ENCODE data around the gene CALN1. TPM values are rescaled to one million over a fixed set of nuclear protein-coding genes. Genes with fewer than 3 reads are reported as not detected.

The CALN1 gene
- total and polyA plus RNA-seq, 4 donors, result 0.14 to 0.84 (median 0.24) TPM

DNA sequence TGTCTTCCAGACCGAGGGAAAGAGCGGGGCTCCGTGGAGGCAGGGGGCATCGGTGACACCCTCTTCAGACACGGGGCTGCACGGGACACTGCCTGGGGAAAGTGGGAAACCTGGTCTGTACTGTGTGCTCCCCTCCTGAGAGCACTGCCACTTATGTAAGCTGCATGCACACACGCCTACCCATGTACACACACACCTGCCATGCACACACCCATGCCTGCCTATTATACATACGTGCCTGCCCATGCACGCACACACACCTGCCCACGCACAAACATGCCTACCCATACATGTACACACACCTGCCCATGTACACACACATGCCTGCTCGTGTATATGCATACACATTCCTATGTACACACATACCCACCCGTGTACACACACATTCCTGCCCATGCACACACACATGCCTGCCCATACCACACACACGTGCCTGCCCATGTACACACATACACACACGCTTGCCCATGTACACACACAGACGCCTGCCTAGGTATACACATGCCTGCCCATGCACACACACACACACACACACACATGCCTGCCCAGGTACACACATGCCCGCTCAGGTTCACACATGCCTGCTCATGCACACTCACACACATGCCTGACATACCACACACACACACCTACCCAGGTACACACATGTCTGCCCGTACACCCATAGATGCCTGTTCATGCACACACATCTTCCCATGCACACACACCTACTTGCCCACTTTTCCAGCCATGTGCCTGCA lies 35.5 kb upstream of the CALN1 start:
- Histone ChIP-seq H3K9ac (ENCODE audit: low read depth in 1 of 2, low read length in 2 of 2) (no peak overlapping the region), H3K4me3 (ENCODE audit: low read depth in 1 of 3, low read length in 3 of 3) (no peak overlapping the region), H3K4me1 (ENCODE audit: control insufficient read depth in 4 of 4, insufficient read depth in 4 of 4, low read length in 3 of 4) (no peaks in the 10 kb centered on the region), H3K27me3 (ENCODE audit: control insufficient read depth in 4 of 4, insufficient read depth in 4 of 4, low read length in 3 of 4) (peaks cover 0 to 8% (median 1%) of the 10 kb centered on the region in 4 donors), H3K9me3 (ENCODE audit: control insufficient read depth in 4 of 4, low read length in 3 of 4) (no peaks in the 10 kb centered on the region), H3K36me3 (ENCODE audit: control insufficient read depth in 4 of 4, insufficient read depth in 3 of 4, low read depth in 1 of 4, low read length in 3 of 4) (no peaks in the 10 kb centered on the region), H3K27ac (ENCODE audit: low read depth in 1 of 2, low read length in 2 of 2) (no peak overlapping the region)
- WGBS, result 84% methylated on average over 17 of the region's 17 CpGs
- no peak for DNase-seq (ENCODE audit: low spot score)
- no peak for TF ChIP-seq TAF1 (conservative IDR thresholded peaks at IDR 0.05)
- TF ChIP-seq FOXA1 (IDR thresholded peaks at IDR 0.05), result no peak
- no peak for TF ChIP-seq YY1 (IDR thresholded peaks at IDR 0.05)
- TF ChIP-seq, protein P1, sequence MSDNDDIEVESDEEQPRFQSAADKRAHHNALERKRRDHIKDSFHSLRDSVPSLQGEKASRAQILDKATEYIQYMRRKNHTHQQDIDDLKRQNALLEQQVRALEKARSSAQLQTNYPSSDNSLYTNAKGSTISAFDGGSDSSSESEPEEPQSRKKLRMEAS (IDR thresholded peaks at IDR 0.05), result no peak

DNA sequence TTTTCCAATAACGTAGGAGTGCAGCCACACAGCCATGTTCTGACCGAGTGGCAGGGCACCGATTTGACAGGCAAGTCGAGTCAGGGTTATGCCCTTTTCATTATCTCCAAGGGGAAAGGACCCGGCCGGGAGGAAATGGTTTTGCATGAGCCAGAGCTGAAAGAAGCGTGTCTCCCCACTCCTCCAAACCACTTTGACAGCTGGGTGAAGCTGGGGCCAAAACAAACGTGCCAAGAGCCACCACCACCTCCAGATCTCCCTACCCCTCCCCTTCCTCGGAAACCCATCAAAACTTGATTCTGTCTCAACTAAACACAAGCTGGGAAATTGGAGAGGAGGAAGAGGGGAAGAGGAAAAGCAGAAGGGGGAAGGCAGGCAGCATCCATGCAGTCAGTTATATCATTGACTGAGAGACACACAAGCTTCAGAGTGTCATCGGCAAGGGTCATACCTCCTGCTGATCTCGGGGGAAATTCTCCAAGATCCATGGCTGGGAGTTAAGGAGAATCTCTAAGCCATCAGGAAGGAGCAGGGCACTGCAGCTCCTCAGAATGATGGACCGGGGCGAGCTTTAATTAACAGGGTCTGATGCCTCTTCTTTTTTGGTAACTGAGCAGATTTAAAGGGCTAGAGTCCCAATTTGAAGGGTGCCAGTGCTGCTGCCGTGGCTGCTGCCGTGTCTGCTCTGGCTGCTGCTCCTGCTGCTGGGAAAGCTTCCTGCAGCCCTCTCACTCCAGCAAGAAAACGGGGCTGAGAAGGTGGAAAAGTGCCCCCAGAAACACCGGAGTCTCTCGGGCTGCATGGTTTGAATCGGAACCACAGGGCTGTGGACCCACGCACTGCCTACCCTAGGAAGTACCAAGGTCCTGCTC lies 34.7 kb upstream of the CALN1 start:
- no peaks in the 10 kb centered on the region for H3K4me1 ChIP-seq (ENCODE audit: control insufficient read depth in 4 of 4, insufficient read depth in 4 of 4, low read length in 3 of 4)
- no peaks in the 10 kb centered on the region for H3K9me3 ChIP-seq (ENCODE audit: control insufficient read depth in 4 of 4, low read length in 3 of 4)
- TF ChIP-seq, protein P2, sequence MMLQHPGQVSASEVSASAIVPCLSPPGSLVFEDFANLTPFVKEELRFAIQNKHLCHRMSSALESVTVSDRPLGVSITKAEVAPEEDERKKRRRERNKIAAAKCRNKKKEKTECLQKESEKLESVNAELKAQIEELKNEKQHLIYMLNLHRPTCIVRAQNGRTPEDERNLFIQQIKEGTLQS (IDR thresholded peaks at IDR 0.05), result no peak
- TF ChIP-seq JUND (IDR thresholded peaks at IDR 0.05) (no peak), HNF4A (conservative IDR thresholded peaks at IDR 0.05) (no peak), SP1 (IDR thresholded peaks at IDR 0.05) (no peak), GABPA (IDR thresholded peaks at IDR 0.05 in 1 of 2, conservative IDR thresholded peaks at IDR 0.05 in 1 of 2) (no peak)
- peaks cover 0 to 8% (median 1%) of the 10 kb centered on the region in 4 donors for H3K27me3 ChIP-seq (ENCODE audit: control insufficient read depth in 4 of 4, insufficient read depth in 4 of 4, low read length in 3 of 4)
- 41% methylated on average over 20 of the region's 20 CpGs for WGBS
- H3K27ac ChIP-seq (ENCODE audit: low read depth in 1 of 2, low read length in 2 of 2), result no peak overlapping the region
- H3K36me3 ChIP-seq (ENCODE audit: control insufficient read depth in 4 of 4, insufficient read depth in 3 of 4, low read depth in 1 of 4, low read length in 3 of 4), result no peaks in the 10 kb centered on the region
- H3K4me3 ChIP-seq (ENCODE audit: low read depth in 1 of 3, low read length in 3 of 3), result no peak overlapping the region
- no peak overlapping the region for H3K9ac ChIP-seq (ENCODE audit: low read depth in 1 of 2, low read length in 2 of 2)
- no peak for DNase-seq (ENCODE audit: low spot score)

DNA sequence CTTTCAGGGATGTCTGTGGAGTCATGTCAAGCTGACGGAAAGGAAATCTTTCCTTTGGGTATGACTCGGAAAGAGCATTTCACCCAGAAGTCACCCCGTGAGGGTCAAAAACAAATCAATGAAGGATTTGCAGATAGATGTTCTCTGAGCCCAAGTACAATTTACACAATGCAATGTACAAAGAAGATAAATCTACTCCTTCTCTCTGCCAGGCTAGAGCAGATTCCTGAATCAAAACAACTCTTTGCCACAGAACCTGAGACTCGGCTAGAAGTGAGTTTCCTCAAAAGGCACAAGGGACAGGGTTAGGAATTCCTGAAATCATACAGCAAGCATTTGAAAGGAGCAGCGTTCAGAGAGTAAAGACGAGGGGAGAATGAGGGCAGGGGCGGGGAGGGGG lies 34.0 kb upstream of the CALN1 start:
- WGBS, result 59% methylated on average over 7 of the region's 7 CpGs
- peaks cover 0 to 8% (median 1%) of the 10 kb centered on the region in 4 donors for H3K27me3 ChIP-seq (ENCODE audit: control insufficient read depth in 4 of 4, insufficient read depth in 4 of 4, low read length in 3 of 4)
- H3K27ac ChIP-seq (ENCODE audit: low read depth in 1 of 2, low read length in 2 of 2), result no peak overlapping the region

More for the DNA sequence above, 34.0 kb upstream of the CALN1 start:
- H3K9ac ChIP-seq (ENCODE audit: low read depth in 1 of 2, low read length in 2 of 2), result no peak overlapping the region
- H3K36me3 ChIP-seq (ENCODE audit: control insufficient read depth in 4 of 4, insufficient read depth in 3 of 4, low read depth in 1 of 4, low read length in 3 of 4), result no peaks in the 10 kb centered on the region
- H3K4me1 ChIP-seq (ENCODE audit: control insufficient read depth in 4 of 4, insufficient read depth in 4 of 4, low read length in 3 of 4), result no peaks in the 10 kb centered on the region
- no peak for TF ChIP-seq HNF4G (IDR thresholded peaks at IDR 0.05)
- TF ChIP-seq RAD21 (IDR thresholded peaks at IDR 0.05), result no peak
- TF ChIP-seq HNF4A (conservative IDR thresholded peaks at IDR 0.05), result no peak
- TF ChIP-seq FOXA2 (IDR thresholded peaks at IDR 0.05), result no peak
- TF ChIP-seq, protein P2 (IDR thresholded peaks at IDR 0.05), result no peak
- TF ChIP-seq FOXA1 (IDR thresholded peaks at IDR 0.05), result no peak
- no peak for TF ChIP-seq SP1 (IDR thresholded peaks at IDR 0.05)
- H3K4me3 ChIP-seq (ENCODE audit: low read depth in 1 of 3, low read length in 3 of 3), result no peak overlapping the region
- no peaks in the 10 kb centered on the region for H3K9me3 ChIP-seq (ENCODE audit: control insufficient read depth in 4 of 4, low read length in 3 of 4)
- no peak for DNase-seq (ENCODE audit: low spot score)

Data from liver (tissue), 9 donors.